Epithelial cell of proximal tubule (primary cell): ENCODE measurements around the gene NPIPA3. TPM values are rescaled to one million over a fixed set of nuclear protein-coding genes. Genes with fewer than 3 reads are reported as not detected.
"Not testable (repeated sequence)": the region's sequence is repeated elsewhere in the genome, so short reads cannot be mapped to it uniquely, and the experiment has no call there.

Source experiments
- DNase-seq: peaks from one replicate; pipeline ENCODE4 v3.0.0-alpha.2; 2011; ENCODE audit warnings: low read depth
- H3K4me3 ChIP-seq: 2 replicates; pipeline ENCODE4 v1.5.1; 2011; ENCODE audit warnings: low read depth, mild to moderate bottlenecking, low read length
- total RNA-seq: library from RNA; depleted of rRNA; stranded (reverse); fragments of >200 nt; gene quantifications from 2 replicates; pipeline ENCODE4 v1.2.3, GENCODE V29; 2015
- TF ChIP-seq, protein P1 (sequence below): conservative IDR thresholded peaks from 2 replicates; pipeline ENCODE4 v1.5.1; 2012; ENCODE audit warnings: low read depth, mild to moderate bottlenecking, low read length

Gene NPIPA3
- 0.29 and 1.2 TPM in 2 replicates for total RNA-seq

DNA sequence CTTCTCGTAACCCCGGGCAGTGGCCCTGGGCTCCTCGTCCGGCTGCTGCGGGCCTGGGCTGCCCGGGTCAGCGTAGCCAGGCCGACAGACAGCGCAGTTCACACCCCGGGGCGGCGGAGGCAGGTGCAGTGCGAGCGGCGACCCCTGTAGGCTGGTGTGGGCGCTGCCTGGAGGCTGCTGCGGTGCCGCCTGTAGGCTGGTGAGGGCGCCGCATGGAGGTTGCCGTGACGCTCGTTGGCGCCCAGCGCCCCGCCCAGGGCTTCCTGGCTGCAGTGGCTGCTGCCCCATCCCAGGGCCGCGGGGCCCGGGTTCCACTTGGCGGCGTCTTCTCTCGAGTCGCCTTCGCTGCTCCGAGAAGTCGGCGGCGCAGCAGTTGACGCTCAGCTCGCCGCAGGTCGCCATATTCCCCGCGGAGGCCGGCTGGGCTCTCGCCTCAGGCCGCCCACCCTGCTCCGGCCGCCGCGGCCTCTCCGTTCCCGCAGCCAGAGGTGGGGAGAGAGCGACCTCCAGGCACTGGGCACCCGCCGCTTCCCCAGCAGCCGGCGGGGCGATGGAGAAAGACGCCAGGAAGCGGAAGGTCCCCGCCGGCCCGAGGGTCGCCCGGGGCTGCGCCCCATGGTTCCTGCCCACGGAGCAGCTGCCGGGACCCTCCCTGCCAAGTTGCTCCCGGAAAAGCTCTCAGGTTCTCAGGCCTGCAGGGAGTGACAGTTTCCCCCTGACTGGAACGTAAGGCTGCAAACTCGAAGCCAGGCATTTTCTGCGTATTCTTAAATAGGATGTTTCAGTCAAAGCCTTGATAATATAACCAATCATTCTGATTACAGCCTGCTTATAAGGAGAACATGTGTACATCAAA, at the start of gene NPIPA3:
NPIPA3 (plus strand) TSS at position 256 of the 856 bp plus-strand sequence. CDS start 5,533 bp downstream, outside the sequence.
- DNase-seq: not testable (repeated sequence)

DNA sequence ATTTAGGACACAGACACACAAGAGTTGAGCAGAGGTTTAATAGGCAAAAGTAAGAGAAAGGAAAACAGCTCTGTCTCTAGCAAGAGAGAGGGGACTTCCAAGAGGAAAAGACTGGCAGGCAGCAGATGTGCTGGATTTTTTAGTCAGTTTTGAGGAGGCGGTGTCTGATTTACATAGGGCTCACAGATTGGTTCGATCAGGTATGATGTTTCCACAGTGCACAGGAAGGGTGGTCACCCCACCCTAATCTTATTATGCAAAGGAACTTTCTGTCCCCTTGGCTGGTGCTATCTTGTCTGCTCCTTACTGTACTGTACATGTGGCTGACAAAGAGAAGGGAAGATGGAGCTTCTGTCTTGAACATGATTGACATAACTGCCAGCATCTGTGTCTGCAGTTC, 45.1 kb upstream of the NPIPA3 start:
- no peak overlapping the region for H3K4me3 ChIP-seq
- DNase-seq: no peak
- TF ChIP-seq, protein P1, sequence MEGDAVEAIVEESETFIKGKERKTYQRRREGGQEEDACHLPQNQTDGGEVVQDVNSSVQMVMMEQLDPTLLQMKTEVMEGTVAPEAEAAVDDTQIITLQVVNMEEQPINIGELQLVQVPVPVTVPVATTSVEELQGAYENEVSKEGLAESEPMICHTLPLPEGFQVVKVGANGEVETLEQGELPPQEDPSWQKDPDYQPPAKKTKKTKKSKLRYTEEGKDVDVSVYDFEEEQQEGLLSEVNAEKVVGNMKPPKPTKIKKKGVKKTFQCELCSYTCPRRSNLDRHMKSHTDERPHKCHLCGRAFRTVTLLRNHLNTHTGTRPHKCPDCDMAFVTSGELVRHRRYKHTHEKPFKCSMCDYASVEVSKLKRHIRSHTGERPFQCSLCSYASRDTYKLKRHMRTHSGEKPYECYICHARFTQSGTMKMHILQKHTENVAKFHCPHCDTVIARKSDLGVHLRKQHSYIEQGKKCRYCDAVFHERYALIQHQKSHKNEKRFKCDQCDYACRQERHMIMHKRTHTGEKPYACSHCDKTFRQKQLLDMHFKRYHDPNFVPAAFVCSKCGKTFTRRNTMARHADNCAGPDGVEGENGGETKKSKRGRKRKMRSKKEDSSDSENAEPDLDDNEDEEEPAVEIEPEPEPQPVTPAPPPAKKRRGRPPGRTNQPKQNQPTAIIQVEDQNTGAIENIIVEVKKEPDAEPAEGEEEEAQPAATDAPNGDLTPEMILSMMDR: no peak

More for the DNA sequence above, at the start of gene NPIPA3:
- not testable (repeated sequence) for H3K4me3 ChIP-seq

DNA sequence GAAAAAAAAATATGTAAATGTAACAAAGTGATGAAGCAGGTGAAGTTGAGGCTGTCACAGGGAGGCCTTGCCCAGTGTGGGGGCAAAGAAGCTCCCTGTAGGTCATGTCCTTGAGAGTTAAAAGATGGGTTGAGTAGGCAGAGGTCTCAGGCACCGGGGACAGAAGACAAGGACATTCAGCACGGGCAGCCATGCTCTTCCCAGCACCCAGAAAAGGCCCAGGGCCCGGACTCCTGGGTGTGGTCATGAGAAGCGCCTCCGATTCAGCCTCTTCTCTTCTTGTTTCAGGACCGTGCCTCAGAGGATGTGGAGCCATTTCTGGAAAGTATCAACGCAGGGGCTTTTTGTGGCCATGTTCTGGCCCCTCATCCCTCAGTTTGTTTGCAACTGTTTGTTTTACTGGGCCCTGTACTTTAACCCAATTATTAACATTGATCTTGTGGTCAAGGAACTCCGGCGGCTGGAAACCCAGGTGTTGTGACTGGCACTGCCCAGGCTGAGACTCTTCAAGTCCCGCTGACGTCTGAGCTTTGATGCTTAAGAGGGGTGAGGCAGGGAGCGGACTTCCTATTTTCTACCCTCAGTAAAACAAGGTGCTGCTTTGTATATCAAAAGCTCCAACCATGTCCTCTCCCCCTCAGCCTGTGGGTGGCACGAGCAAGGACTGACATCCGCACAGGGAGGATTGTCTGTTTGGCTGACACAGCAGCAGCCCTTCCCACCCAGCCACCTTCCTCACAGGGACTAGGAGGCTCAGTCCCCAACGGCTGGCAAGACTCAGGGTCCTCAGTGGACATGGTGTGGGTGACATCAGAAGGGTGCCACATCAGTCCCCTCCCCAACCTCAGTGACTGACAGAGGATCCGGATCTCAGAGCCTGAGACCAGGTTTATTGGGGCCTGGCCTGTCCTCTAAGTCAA, 35.6 kb upstream of the NPIPA3 start:
- H3K4me3 ChIP-seq: no peak overlapping the region
- DNase-seq: no peak
- TF ChIP-seq, protein P1: no peak

DNA sequence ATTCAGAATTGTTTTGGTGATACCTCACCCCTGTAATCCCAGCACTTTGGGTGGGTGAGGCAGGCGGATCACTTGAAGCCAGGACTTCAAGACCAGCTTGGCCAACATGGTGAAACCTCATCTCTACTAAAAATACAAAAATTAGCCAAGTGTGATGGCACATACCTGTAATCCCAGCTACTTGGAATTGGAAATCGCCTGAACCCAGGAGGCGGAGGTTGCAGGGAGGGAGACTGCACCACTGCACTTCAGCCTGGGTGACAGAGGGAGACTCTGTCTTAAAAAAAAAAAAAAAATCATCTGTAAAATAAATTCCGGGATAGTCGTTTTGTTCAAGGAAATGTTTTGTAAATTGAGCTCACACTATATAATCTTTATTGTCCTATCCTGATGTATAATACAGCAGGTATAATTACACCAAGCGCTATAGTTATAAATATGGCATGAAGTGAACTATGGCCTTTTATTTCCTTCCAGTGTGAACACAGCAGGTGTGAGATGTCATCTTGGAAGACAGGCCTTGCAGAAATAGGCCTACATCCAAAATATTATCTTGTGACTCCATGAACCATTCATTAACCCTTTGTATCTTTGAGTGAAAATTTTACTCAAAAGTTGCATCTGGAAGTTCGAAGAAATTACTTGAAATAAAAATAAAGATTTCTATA, 34.5 kb upstream of the NPIPA3 start:
- no peak overlapping the region for H3K4me3 ChIP-seq
- TF ChIP-seq, protein P1: no peak
- DNase-seq: no peak

DNA sequence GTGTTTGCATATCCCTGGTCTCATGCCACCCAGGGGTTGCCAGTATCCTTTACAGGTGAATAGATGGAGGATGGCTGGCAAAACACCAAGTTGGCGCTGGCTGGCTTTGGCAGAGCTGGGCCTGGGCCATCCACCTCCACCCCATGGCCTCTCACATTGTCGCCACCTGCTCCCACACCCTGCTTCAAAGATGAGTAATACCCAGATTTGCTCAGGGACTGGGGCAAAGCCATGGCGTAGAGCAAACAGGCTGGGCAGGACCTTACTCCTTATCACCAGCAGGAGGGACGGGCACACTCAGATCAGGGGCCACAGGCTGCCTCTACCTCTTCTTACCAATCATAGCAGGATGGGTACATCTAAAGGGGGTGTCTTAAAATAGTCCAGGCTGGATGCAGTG, 33.4 kb upstream of the NPIPA3 start:
- TF ChIP-seq, protein P1: no peak
- no peak for DNase-seq
- H3K4me3 ChIP-seq: no peak overlapping the region

DNA sequence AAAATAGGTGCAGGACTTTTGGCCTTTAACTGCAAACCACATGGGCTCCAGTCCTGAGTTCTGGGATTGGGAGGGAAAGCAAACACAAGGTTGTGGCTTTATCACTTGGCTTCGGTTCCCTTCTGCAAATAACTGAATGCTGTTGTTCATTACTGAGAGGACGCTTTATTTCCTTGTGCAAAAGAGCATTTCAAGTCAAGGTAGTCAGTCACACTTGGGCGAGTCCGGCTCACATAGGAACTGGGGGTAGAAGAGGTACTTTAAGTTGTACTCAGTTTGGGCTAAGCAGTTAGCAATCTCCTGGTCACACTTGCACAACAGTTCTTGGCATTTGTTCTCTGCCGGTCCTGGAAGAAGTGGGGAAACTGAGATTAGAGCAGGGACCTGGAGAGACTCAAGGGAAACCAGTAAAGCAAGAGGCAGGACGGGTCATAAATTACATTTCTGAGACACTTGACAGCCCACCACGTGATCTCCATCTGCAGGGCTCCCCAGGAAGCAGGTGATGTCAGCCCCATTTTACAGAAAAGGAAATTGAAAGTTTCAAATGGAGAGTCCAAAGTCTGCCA, 30.7 kb upstream of the NPIPA3 start:
- no peak overlapping the region for H3K4me3 ChIP-seq
- no peak for DNase-seq
- TF ChIP-seq, protein P1: no peak
